Measurements from ENCODE around the gene VWCE.
"Not testable (repeated sequence)": the region's sequence is repeated elsewhere in the genome, so short reads cannot be mapped to it uniquely, and the experiment has no call there.

- TF ChIP-seq CTCF, POLR2A (IDR thresholded peaks at IDR 0.05): not testable (repeated sequence)
Measured at GRCh38 chr11:61210629-61211028, 84.5 kb downstream of the VWCE start.
